Activated CD8-positive, alpha-beta T cell treated with anti-CD3 and anti-CD28 coated beads for 36 hours (primary cell): ENCODE results near the gene CERKL. TPM values are rescaled to one million over a fixed set of nuclear protein-coding genes. Genes with fewer than 3 reads are reported as not detected.

Experiments used
- ATAC-seq: fragments of 200-7000 bp; cut with Tn5 transposase; one replicate; pipeline ENCODE4 v1.10.0; 2021; ENCODE audit warnings: mild to moderate bottlenecking, moderate library complexity
- CTCF ChIA-PET: fragments of 350-600 bp; sonication (Branson Sonifier 250); formaldehyde crosslinking; loops from one replicate; lab custom pipeline; 2021; ENCODE audit warnings: antibody characterized with exemption; lab: Charles Lee
- POLR2A ChIA-PET: fragments of 350-600 bp; sonication (Branson Sonifier 250); formaldehyde crosslinking; loops from one replicate; lab custom pipeline; 2021; ENCODE audit warnings: antibody characterized with exemption; lab: Charles Lee
- DNase-seq: peaks from one replicate; pipeline ENCODE4 v3.0.0-alpha.2; 2020
- H3K27ac Mint-ChIP-seq: one replicate; pipeline ENCODE4 v1.8.0; 2021; ENCODE audit warnings: mild to moderate bottlenecking, mixed read lengths
- H3K27me3 Mint-ChIP-seq: one replicate; pipeline ENCODE4 v1.8.0; 2021; ENCODE audit warnings: mixed read lengths
- H3K36me3 Mint-ChIP-seq: one replicate; pipeline ENCODE4 v1.8.0; 2021; ENCODE audit warnings: low read depth, mixed read lengths
- H3K4me1 Mint-ChIP-seq: one replicate; pipeline ENCODE4 v1.8.0; 2021; ENCODE audit warnings: low read depth, mixed read lengths
- H3K4me3 Mint-ChIP-seq: one replicate; pipeline ENCODE4 v1.8.0; 2021; ENCODE audit warnings: mild to moderate bottlenecking, moderate library complexity, mixed read lengths
- H3K9me3 Mint-ChIP-seq: one replicate; pipeline ENCODE4 v1.8.0; 2021; ENCODE audit warnings: mixed read lengths
- intact Hi-C: fragments of 100-400 bp; cut with micrococcal nuclease; formaldehyde crosslinking; loops from one replicate; pipeline ENCODE4 v1.10.0; 2022
- total RNA-seq, 2 experiments: library from RNA; stranded (reverse); gene quantifications; one replicate each; pipeline ENCODE4 v1.2.3, GENCODE V29; 2021
- TF ChIP-seq, protein P1 (sequence below): fragments of 200-600 bp; IDR thresholded peaks from one replicate; pipeline ENCODE4 v1.8.0; 2022; ENCODE audit warnings: antibody characterized with exemption, mild to moderate bottlenecking

The CERKL gene
- total RNA-seq, 2 experiments from 2014 or later, result 0.11 to 0.20 TPM

DNA sequence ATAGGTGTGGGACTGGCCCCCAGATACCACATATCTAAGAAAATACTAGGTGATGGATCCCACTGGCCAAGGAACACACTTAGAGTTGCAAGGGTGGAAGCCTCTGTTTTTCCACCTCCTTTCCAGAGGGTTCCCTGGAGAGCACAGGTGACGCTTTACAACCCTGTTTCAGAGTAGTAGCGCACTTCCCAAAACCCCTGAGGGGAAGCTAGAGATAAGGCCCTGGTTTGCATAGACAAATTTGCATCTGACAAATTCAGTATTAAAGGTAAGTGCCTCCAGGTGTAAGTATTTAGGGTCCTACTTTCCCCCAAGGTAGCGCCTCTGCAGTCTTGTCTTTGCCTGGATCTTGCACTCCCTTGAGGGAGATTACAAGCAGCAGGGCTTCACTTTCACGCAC is 474 bp upstream of the CERKL start:
- peak overlapping the region; percentile 60 for H3K4me3 Mint-ChIP-seq
- no peak overlapping the region for H3K27ac Mint-ChIP-seq
- peaks cover 8% of the 10 kb centered on the region for H3K4me1 Mint-ChIP-seq
- H3K27me3 Mint-ChIP-seq, result peaks cover 39% of the 10 kb centered on the region
- H3K9me3 Mint-ChIP-seq, result no peaks in the 10 kb centered on the region
- ATAC-seq (no peak), DNase-seq (no peak)
- H3K36me3 Mint-ChIP-seq, result no peaks in the 10 kb centered on the region
- intact Hi-C loops, result no loop called here
- ChIA-PET CTCF (interaction anchor here (1.2 to 2.0 kb wide), 5 partner anchors 10 to 598 kb away, joined by 3 to 6 read pairs (median 4); no protein-coding TSS in a partner anchor), POLR2A (no interaction called here)
- TF ChIP-seq, protein P1, sequence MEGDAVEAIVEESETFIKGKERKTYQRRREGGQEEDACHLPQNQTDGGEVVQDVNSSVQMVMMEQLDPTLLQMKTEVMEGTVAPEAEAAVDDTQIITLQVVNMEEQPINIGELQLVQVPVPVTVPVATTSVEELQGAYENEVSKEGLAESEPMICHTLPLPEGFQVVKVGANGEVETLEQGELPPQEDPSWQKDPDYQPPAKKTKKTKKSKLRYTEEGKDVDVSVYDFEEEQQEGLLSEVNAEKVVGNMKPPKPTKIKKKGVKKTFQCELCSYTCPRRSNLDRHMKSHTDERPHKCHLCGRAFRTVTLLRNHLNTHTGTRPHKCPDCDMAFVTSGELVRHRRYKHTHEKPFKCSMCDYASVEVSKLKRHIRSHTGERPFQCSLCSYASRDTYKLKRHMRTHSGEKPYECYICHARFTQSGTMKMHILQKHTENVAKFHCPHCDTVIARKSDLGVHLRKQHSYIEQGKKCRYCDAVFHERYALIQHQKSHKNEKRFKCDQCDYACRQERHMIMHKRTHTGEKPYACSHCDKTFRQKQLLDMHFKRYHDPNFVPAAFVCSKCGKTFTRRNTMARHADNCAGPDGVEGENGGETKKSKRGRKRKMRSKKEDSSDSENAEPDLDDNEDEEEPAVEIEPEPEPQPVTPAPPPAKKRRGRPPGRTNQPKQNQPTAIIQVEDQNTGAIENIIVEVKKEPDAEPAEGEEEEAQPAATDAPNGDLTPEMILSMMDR, result no peak

DNA sequence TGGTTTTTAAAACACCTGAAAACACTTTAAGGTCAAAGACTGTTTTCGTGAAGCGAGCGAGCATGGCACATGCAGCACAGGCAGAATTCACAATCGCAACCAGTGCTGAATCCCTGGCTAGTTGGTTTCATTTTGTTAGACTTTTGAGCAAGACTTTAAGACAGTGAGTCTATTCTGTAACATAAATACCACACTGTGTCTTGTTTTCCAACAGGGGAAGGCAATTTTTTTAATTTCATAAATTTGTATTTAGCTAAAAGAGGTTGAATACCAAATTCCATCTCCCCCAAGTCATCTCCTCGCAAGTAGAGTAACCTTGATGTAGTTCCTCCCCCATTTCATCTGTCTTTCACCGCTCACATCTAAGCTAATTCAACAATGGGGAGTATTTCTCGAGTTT is 1.4 kb downstream of the CERKL start:
- Mint-ChIP-seq H3K36me3 (no peaks in the 10 kb centered on the region), H3K27ac (no peak overlapping the region), H3K9me3 (no peaks in the 10 kb centered on the region), H3K4me1 (peaks cover 8% of the 10 kb centered on the region), H3K4me3 (no peak overlapping the region), H3K27me3 (peaks cover 50% of the 10 kb centered on the region)
- intact Hi-C loops, result no loop called here
- ChIA-PET CTCF (interaction anchor here (1.4 to 2.9 kb wide), 3 partner anchors 8 to 60 kb away, joined by 3 to 8 read pairs (median 6); no protein-coding TSS in a partner anchor), POLR2A (no interaction called here)
- TF ChIP-seq, protein P1, result no peak
- DNase-seq (no peak), ATAC-seq (no peak)

DNA sequence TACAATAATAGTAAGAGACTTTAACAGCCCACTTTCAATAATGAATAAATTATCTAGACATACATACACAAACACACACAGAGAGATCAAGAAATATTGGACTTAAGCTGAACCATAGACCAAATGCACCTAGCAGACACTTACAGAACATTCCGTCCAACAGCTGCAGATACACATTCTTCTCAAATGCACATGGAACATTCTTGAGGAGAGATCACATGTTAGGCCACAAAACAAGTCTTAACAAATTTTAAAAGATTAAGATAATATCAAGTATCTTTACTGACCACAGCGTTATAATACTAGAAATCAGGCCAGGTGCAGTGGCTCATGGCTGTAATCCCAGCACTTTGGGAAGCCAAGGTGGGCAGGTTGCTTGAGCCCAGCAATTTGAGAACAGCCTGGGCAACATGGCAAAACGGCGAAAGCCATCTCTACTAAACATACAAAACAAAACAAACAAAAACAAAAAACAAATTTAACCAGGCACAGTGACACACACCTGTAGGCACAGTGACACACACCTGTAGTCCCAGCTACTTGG is 7.4 kb downstream of the CERKL start:
- H3K4me3 Mint-ChIP-seq, result no peak overlapping the region
- no peak overlapping the region for H3K27ac Mint-ChIP-seq
- no peaks in the 10 kb centered on the region for H3K9me3 Mint-ChIP-seq
- no peaks in the 10 kb centered on the region for H3K36me3 Mint-ChIP-seq
- H3K27me3 Mint-ChIP-seq, result peaks cover 37% of the 10 kb centered on the region
- CTCF ChIA-PET, result interaction anchor here (1.1 kb wide), 1 partner anchor 66 kb away, joined by 5 read pairs; no protein-coding TSS in a partner anchor
- no peak for DNase-seq
- TF ChIP-seq, protein P1, result no peak
- ATAC-seq, result no peak
- intact Hi-C loops, result no loop called here
- POLR2A ChIA-PET, result no interaction called here
- no peaks in the 10 kb centered on the region for H3K4me1 Mint-ChIP-seq

- H3K9me3 Mint-ChIP-seq, result no peaks in the 10 kb centered on the region
- no peaks in the 10 kb centered on the region for H3K4me1 Mint-ChIP-seq
- POLR2A ChIA-PET, result no interaction called here
- DNase-seq (no peak), ATAC-seq (no peak)
- peaks cover 37% of the 10 kb centered on the region for H3K27me3 Mint-ChIP-seq
- no peak overlapping the region for H3K27ac Mint-ChIP-seq
- CTCF ChIA-PET, result interaction anchor here (1.1 kb wide), 1 partner anchor 67 kb away, joined by 5 read pairs; no protein-coding TSS in a partner anchor
- no peaks in the 10 kb centered on the region for H3K36me3 Mint-ChIP-seq
- TF ChIP-seq, protein P1, result no peak
- intact Hi-C loops, result no loop called here
- H3K4me3 Mint-ChIP-seq, result no peak overlapping the region
Observed at GRCh38 chr2:181648478-181649155, 8.3 kb downstream of the CERKL start.

DNA sequence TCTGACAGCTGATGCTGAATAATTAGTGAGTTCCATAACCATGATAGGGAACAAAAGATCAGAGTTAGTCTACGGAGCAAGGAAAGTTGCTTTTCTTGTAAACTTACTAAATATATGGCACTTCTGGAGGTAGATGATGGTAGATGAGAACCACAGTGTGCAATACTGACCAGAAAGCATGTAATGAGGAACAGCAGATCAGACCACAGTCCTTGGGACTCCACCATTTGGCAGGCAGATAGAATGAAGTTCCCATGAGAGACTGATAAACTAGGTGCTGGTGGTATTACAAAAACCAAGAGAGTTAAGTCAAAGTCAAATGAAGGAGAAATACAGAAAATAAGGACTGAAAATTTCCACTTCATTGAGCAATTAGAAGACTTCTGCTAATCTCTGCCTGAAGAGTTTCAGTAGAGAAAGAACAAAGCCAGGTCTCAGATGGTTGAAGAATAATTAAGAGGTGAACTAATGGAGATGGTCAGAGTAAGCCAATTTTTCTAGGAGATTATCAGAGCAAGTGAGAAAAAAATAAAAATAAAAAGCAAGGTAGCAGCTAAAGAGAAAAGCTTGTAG is 10.4 kb downstream of the CERKL start:
- H3K36me3 Mint-ChIP-seq, result no peaks in the 10 kb centered on the region
- peaks cover 31% of the 10 kb centered on the region for H3K27me3 Mint-ChIP-seq
- DNase-seq (no peak), ATAC-seq (no peak)
- ChIA-PET POLR2A (no interaction called here), CTCF (interaction anchor here (0.8 to 0.9 kb wide), 3 partner anchors 9 to 632 kb away, joined by 3 read pairs; no protein-coding TSS in a partner anchor)
- no peaks in the 10 kb centered on the region for H3K9me3 Mint-ChIP-seq
- no peak overlapping the region for H3K27ac Mint-ChIP-seq
- H3K4me3 Mint-ChIP-seq, result no peak overlapping the region
- no peaks in the 10 kb centered on the region for H3K4me1 Mint-ChIP-seq
- intact Hi-C loops, result no loop called here
- TF ChIP-seq, protein P1, result no peak
